SK-N-SH (cell line): ENCODE data around the gene GRIA1.

Source experiments
- EP300 ChIP-seq, 2 experiments: IDR thresholded peaks; 2 replicates each; pipeline versions ENCODE4 v1.4.0 to v1.6.1; 2012; ENCODE audit warnings: borderline replicate concordance in 1 of 2, low read depth in 1 of 2, low read length in 1 of 2
- EZH2phosphoT487 ChIP-seq: fragments of 200-600 bp; sonication (generic); IDR thresholded peaks from 2 replicates; pipeline ENCODE4 v1.6.1; 2017; ENCODE audit warnings: low read depth, mixed run types, mild to moderate bottlenecking, antibody characterized with exemption, moderate library complexity, borderline replicate concordance
- FOXM1 ChIP-seq: IDR thresholded peaks from 2 replicates; pipeline ENCODE4 v1.4.0; 2012; ENCODE audit warnings: low read depth, mild to moderate bottlenecking
- GABPA ChIP-seq: IDR thresholded peaks from 2 replicates; pipeline ENCODE4 v1.4.0; 2012; ENCODE audit warnings: low read depth, mild to moderate bottlenecking
- POLR2AphosphoS5 ChIP-seq: IDR thresholded peaks from 2 replicates; pipeline ENCODE4 v1.6.1; 2012; ENCODE audit warnings: low read depth, low read length
- RAD21 ChIP-seq: IDR thresholded peaks from 2 replicates; pipeline ENCODE4 v1.6.1; 2012; ENCODE audit warnings: mild to moderate bottlenecking, low read length
- RCOR1 ChIP-seq: fragments of 150-350 bp; IDR thresholded peaks from 2 replicates; pipeline ENCODE4 v1.6.1; 2017; ENCODE audit warnings: antibody characterized with exemption, low read length
- REST ChIP-seq: IDR thresholded peaks from 2 replicates; pipeline ENCODE4 v1.6.1; 2012; ENCODE audit warnings: mild to moderate bottlenecking, low read depth, low read length, moderate library complexity
- RFX5 ChIP-seq: IDR thresholded peaks from 2 replicates; pipeline ENCODE4 v1.6.1; 2012; ENCODE audit warnings: mild to moderate bottlenecking, improper control_type of control experiment, low read length
- SMC3 ChIP-seq: IDR thresholded peaks from 2 replicates; pipeline ENCODE4 v1.6.1; 2012; ENCODE audit warnings: low read depth, low read length, improper control_type of control experiment
- TF ChIP-seq, protein P1 (sequence below): fragments of 200-600 bp; sonication (generic); IDR thresholded peaks from 2 replicates; pipeline ENCODE4 v1.6.1; 2017; ENCODE audit warnings: antibody characterized with exemption, mild to moderate bottlenecking, moderate library complexity
- TF ChIP-seq, protein P2 (sequence below): IDR thresholded peaks from 2 replicates; pipeline ENCODE4 v1.4.0; 2012; ENCODE audit warnings: low read depth

DNA sequence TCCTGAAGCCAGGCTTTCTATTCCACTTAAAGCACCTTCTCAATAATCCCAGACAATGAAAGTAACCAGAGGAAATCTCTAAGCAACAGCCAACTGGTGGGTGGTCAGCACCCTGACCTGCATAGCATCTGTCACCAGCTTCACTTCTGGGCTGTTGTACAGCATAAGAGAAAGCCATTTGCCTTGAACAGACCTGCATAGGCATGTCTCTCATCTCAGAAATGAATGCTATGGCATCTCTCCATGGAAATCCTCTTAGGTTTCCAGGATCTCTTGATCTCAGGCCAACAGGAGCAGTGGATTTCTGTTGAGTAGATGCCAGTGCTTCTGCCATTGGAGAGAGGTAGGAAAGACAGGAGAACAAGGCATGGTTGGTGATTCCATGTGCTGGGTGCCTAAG lies 213.6 kb downstream of the GRIA1 start:
- TF ChIP-seq SMC3 = no peak
- TF ChIP-seq POLR2AphosphoS5 = no peak
- TF ChIP-seq, protein P1, sequence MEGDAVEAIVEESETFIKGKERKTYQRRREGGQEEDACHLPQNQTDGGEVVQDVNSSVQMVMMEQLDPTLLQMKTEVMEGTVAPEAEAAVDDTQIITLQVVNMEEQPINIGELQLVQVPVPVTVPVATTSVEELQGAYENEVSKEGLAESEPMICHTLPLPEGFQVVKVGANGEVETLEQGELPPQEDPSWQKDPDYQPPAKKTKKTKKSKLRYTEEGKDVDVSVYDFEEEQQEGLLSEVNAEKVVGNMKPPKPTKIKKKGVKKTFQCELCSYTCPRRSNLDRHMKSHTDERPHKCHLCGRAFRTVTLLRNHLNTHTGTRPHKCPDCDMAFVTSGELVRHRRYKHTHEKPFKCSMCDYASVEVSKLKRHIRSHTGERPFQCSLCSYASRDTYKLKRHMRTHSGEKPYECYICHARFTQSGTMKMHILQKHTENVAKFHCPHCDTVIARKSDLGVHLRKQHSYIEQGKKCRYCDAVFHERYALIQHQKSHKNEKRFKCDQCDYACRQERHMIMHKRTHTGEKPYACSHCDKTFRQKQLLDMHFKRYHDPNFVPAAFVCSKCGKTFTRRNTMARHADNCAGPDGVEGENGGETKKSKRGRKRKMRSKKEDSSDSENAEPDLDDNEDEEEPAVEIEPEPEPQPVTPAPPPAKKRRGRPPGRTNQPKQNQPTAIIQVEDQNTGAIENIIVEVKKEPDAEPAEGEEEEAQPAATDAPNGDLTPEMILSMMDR = no peak
- TF ChIP-seq FOXM1 = no peak
- TF ChIP-seq, protein P2, sequence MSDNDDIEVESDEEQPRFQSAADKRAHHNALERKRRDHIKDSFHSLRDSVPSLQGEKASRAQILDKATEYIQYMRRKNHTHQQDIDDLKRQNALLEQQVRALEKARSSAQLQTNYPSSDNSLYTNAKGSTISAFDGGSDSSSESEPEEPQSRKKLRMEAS = no peak
- TF ChIP-seq RFX5 = no peak
- TF ChIP-seq EZH2phosphoT487 = no peak
- no peak for TF ChIP-seq RCOR1
- no peak for TF ChIP-seq REST
- TF ChIP-seq RAD21 = no peak
- no peak for TF ChIP-seq GABPA
- no peak for TF ChIP-seq EP300 (IDR thresholded peaks at IDR 0.05; ENCODE audit: borderline replicate concordance in 1 of 2, low read depth in 1 of 2, low read length in 1 of 2)
